Measurements from ENCODE around the gene GRID2IP. TPM values are rescaled to one million over a fixed set of nuclear protein-coding genes. Genes with fewer than 3 reads are reported as not detected.

Gene GRID2IP
- total and polyA plus RNA-seq, 2 experiments from 2014 or later, result 0.06 to 0.24 TPM

DNA sequence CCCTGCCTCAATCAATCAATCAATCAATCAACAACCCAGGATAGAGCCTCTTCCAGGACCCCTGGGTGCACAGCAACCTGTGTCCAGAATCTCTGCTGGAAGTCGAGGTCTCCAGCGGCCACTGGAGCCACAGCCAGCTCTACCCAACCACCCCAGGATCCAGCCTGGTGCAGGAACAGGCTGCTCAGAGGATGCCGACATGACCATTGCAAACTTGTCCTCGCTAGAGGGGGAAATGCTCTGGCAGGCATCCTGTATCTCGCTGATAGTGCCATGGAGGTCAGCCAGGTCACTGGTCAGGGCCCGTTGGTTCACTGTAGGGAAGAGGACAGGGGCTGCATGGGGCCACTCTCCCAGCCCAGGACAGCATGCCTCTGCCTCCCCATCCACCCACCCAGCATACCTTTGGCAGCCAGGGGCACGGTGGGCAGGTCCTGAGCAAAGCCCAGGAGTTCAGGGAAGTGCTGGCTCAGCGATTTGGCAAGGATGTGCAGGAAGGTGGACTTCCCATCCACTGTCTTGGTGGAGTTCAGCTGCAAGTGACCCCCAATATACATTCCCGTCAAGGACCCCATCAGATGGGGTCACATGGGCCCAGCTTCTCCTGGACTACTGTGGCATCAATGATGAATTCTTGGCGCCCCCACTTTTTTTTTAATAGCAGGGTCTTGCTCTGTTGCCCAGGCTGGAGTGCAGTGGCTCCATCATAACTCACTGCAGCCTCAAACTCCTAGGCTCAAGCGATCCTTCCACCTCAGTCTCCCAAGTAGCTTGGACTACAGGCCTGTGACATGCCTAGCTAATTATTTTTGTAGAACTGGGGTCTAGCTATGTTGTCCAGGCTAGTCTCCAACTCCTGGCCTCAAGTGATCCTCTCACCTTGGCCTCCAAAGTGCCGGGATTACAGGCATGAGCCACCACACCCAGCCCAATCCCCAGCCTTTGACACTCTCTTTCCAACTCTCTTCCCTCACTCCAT is 49.4 kb downstream of the GRID2IP start:
- H3K9me3 ChIP-seq (ENCODE audit: low read depth), result no peaks in the 10 kb centered on the region

DNA sequence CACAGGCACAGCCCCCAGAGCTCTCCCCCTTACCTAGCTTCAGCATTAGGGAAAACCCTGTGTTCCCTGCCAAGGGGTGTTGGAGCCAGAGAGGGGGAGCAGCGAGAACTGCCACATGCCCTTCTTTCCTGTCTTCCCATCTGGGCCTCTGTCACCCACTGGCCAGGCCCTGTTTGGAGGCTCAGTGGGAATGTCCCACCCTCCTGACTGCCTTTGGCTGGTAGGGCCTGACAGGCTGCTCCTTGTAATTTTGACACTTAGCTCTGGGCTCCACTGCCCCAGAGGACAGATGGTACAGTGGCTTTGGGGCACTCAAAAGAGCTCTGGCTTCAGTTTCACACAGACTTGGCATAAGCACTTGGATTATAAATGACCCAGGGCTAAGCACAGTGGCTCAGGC is 50.6 kb downstream of the GRID2IP start:
- H3K4me1 ChIP-seq (ENCODE audit: low read depth), result no peaks in the 10 kb centered on the region
- H3K36me3 ChIP-seq, result no peaks in the 10 kb centered on the region
- DNase-seq (ENCODE audit: low read depth in 1 of 2, low spot score in 1 of 2), result no peak
- peak overlapping the region; percentile 48 for H3K27ac ChIP-seq
- H3K9me3 ChIP-seq (ENCODE audit: low read depth), result no peaks in the 10 kb centered on the region
- peaks cover 7% of the 10 kb centered on the region for H3K27me3 ChIP-seq
- H3K4me3 ChIP-seq, result no peak overlapping the region
- TF ChIP-seq, protein P1, sequence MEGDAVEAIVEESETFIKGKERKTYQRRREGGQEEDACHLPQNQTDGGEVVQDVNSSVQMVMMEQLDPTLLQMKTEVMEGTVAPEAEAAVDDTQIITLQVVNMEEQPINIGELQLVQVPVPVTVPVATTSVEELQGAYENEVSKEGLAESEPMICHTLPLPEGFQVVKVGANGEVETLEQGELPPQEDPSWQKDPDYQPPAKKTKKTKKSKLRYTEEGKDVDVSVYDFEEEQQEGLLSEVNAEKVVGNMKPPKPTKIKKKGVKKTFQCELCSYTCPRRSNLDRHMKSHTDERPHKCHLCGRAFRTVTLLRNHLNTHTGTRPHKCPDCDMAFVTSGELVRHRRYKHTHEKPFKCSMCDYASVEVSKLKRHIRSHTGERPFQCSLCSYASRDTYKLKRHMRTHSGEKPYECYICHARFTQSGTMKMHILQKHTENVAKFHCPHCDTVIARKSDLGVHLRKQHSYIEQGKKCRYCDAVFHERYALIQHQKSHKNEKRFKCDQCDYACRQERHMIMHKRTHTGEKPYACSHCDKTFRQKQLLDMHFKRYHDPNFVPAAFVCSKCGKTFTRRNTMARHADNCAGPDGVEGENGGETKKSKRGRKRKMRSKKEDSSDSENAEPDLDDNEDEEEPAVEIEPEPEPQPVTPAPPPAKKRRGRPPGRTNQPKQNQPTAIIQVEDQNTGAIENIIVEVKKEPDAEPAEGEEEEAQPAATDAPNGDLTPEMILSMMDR (IDR thresholded peaks at IDR 0.05; ENCODE audit: low read depth, low read length), result no peak

More for the DNA sequence above, 49.4 kb downstream of the GRID2IP start:
- H3K4me3 ChIP-seq, result no peak overlapping the region
- no peaks in the 10 kb centered on the region for H3K36me3 ChIP-seq
- TF ChIP-seq, protein P1 (IDR thresholded peaks at IDR 0.05; ENCODE audit: low read depth, low read length), result no peak
- no peak for DNase-seq (ENCODE audit: low read depth in 1 of 2, low spot score in 1 of 2)
- H3K27me3 ChIP-seq, result peaks cover 7% of the 10 kb centered on the region
- no peak overlapping the region for H3K27ac ChIP-seq
- H3K4me1 ChIP-seq (ENCODE audit: low read depth), result no peaks in the 10 kb centered on the region

- TF ChIP-seq, protein P1 (IDR thresholded peaks at IDR 0.05; ENCODE audit: low read depth, low read length), result no peak
- Histone ChIP-seq H3K4me1 (ENCODE audit: low read depth) (no peaks in the 10 kb centered on the region), H3K27me3 (peaks cover 2% of the 10 kb centered on the region), H3K36me3 (no peaks in the 10 kb centered on the region), H3K9me3 (ENCODE audit: low read depth) (no peaks in the 10 kb centered on the region), H3K27ac (no peak overlapping the region), H3K4me3 (no peak overlapping the region)
- no peak for DNase-seq (ENCODE audit: low read depth in 1 of 2, low spot score in 1 of 2)
These were observed 53.3 kb downstream of the GRID2IP start for GRCh38 chr7:6497994-6498393.

GRCh38 chr7:6497637-6497905 is 53.7 kb downstream of the GRID2IP start:
- Histone ChIP-seq H3K36me3 (no peaks in the 10 kb centered on the region), H3K4me3 (no peak overlapping the region), H3K9me3 (ENCODE audit: low read depth) (no peaks in the 10 kb centered on the region), H3K27me3 (no peaks in the 10 kb centered on the region), H3K27ac (no peak overlapping the region), H3K4me1 (ENCODE audit: low read depth) (no peaks in the 10 kb centered on the region)
- TF ChIP-seq, protein P1 (IDR thresholded peaks at IDR 0.05; ENCODE audit: low read depth, low read length), result no peak
- DNase-seq (ENCODE audit: low read depth in 1 of 2, low spot score in 1 of 2), result no peak

DNA sequence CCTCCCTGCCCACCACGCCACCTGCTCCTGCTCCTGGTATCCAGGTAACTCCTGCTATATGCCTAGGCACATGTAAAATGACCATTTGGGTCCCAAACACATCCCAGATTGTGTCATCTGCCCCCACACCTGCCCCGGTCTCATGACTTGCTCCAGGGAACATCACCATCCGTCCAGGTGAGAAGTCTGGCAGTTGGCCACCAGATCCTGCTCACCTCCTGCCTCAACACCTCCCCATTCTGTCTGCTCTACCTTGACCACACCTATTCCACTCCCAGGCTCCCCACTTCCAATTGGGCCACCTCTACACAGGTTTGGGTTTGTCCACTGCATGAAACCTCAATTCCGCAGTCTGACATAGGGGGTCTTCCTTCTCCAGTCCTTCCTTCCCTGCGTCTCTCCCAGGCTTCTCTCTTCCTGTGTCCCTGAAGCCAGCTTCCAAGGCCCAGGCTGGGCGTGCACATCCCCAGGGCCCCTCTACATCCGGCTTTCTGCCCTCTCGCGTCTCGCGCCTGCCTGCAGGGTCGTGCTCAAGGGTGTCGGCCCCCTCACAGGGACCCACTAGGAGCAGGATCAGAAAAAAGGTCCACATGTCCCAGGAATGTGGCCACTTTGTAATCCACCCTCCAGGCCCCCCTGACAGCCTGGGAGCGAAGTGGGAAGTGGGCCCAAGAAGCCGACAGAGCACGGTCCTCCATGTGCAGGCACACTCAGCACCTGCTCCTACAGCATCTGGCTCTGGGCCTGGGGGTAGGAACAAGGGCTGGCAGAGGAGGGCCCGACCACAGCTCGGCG is 54.2 kb downstream of the GRID2IP start:
- Histone ChIP-seq H3K4me3 (no peak overlapping the region), H3K27ac (no peak overlapping the region), H3K27me3 (no peaks in the 10 kb centered on the region), H3K9me3 (ENCODE audit: low read depth) (no peaks in the 10 kb centered on the region), H3K36me3 (no peaks in the 10 kb centered on the region), H3K4me1 (ENCODE audit: low read depth) (no peaks in the 10 kb centered on the region)
- TF ChIP-seq, protein P1 (IDR thresholded peaks at IDR 0.05; ENCODE audit: low read depth, low read length), result no peak
- no peak for DNase-seq (ENCODE audit: low read depth in 1 of 2, low spot score in 1 of 2)
